Measurements from ENCODE around the gene CLPSL2.

CLPSL2 gene

DNA sequence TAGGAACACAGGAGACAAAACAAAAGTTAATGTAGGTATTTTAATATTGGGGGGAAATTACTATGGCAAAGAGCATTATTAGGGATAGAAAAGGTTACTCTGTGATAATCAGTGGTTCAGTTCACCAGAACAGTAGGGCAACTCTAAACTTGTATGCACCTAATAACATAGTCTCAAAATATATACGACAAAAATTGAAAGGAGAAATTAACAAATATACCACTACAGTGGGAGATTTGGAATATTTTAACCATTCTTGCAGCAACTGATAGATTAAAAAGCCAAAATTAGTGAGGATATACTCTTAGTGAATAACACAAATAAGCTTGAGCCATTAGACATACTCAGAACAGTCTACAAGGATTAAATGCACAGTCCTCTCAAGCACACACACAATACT lies 28.5 kb upstream of the CLPSL2 start:
- TF ChIP-seq, protein P1, sequence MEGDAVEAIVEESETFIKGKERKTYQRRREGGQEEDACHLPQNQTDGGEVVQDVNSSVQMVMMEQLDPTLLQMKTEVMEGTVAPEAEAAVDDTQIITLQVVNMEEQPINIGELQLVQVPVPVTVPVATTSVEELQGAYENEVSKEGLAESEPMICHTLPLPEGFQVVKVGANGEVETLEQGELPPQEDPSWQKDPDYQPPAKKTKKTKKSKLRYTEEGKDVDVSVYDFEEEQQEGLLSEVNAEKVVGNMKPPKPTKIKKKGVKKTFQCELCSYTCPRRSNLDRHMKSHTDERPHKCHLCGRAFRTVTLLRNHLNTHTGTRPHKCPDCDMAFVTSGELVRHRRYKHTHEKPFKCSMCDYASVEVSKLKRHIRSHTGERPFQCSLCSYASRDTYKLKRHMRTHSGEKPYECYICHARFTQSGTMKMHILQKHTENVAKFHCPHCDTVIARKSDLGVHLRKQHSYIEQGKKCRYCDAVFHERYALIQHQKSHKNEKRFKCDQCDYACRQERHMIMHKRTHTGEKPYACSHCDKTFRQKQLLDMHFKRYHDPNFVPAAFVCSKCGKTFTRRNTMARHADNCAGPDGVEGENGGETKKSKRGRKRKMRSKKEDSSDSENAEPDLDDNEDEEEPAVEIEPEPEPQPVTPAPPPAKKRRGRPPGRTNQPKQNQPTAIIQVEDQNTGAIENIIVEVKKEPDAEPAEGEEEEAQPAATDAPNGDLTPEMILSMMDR (conservative IDR thresholded peaks at IDR 0.05; ENCODE audit: low read length): no peak
- H3K4me3 ChIP-seq (ENCODE audit: low read length): no peak overlapping the region
- DNase-seq (ENCODE audit: low read depth): no peak

DNA sequence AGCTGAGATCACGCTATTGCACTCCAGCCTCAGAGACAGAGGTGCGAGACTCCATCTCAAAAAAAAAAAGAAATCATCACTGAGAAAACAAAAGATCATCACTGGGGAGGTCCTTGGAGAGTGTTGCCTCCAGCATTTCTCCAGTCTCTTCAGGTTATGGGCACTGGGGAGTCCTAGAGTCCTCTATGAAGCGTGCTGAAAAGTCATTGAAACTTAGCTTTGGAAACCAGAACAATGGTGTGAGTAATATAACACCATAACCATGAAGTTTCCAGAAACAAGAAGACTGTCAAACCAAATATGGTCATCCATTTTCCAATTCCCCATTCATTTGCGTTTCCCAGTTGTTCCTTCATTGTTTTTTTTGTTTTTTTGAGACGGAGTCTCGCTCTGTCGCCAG lies 25.8 kb upstream of the CLPSL2 start:
- H3K4me3 ChIP-seq (ENCODE audit: low read length): no peak overlapping the region
- TF ChIP-seq, protein P1 (conservative IDR thresholded peaks at IDR 0.05; ENCODE audit: low read length): no peak
- no peak for DNase-seq (ENCODE audit: low read depth)

DNA sequence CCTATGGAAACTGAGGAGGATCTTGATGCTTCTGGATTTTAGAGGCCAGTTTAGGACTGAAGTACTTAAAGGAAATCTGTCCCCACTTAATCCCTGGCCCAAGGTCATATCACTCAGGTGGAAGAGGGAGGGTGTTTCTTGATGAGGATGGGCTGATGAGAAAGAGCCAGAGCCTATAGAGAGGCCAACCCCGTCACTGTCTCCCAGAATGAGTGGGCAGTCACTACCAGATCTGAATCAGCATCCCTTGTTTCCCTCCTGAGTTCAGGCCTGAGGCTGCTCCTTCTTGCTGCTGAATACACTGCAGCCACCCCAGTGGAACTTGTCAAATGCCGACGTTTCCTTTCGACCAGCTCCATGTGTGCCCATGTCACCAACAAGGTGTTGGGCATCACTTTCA lies 24.8 kb upstream of the CLPSL2 start:
- H3K4me3 ChIP-seq (ENCODE audit: low read length): no peak overlapping the region
- no peak for DNase-seq (ENCODE audit: low read depth)
- TF ChIP-seq, protein P1 (conservative IDR thresholded peaks at IDR 0.05; ENCODE audit: low read length): no peak

DNA sequence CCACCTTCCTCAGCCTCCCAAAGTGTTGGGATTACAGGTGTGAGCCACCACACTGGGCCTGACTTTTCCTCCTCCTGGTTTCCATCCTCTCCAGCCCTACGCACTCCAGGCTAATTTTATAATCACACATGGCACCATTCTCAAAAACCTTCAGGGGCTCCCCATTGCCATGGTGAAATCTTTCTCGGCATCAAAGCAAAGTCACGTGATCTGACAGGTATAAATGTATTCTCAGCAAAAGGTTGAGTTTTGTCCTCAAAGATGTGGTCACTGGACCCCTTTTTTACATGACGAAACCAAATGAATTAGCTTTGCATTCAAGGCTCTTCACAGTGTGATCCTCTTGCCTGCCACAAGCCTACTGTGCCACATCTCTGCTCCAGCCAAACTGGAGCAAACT lies 24.1 kb upstream of the CLPSL2 start:
- no peak for DNase-seq (ENCODE audit: low read depth)
- TF ChIP-seq, protein P1 (conservative IDR thresholded peaks at IDR 0.05; ENCODE audit: low read length): no peak
- H3K4me3 ChIP-seq (ENCODE audit: low read length): no peak overlapping the region

DNA sequence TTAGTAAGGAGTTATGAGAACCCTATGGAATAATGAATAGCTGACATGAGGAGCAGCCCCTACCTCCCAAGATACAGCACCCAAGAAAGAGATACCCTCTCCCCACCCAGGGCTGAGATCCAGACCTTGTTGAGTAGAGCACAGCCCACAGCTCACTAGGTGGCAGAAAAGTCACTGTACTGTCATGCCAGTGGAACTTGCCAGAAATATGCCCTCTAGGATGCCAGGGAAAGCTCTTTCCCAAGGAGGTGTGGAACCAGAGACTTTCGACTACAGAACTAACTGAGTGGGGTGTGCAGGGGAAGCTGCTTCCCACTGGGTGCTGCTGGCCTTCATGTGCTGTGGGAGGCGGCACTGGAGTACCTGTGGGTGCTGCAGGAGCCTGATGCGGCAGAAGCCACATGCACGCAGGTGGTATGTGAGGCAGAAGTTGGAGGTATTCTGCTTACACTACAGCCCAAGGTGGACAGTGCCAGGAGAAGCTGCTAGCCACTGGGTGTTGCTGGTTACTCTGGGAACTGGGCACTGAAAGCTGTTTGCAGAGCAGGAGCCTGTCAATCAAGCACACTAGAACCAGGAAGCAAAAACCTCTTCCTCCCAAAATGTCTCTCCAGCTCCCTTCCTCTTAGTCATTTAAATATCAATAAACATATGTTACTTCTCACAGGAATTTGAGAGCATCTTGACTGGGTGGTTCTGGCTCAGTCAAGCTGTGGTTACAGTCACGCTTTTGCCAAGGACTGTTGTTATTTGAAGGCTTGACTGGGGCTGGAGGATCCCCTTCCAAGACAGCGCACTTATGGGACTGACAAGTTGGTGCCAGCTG lies 21.7 kb upstream of the CLPSL2 start:
- H3K4me3 ChIP-seq (ENCODE audit: low read length): no peak overlapping the region
- DNase-seq (ENCODE audit: low read depth): peak; percentile 13
- TF ChIP-seq, protein P1 (conservative IDR thresholded peaks at IDR 0.05; ENCODE audit: low read length): no peak

DNA sequence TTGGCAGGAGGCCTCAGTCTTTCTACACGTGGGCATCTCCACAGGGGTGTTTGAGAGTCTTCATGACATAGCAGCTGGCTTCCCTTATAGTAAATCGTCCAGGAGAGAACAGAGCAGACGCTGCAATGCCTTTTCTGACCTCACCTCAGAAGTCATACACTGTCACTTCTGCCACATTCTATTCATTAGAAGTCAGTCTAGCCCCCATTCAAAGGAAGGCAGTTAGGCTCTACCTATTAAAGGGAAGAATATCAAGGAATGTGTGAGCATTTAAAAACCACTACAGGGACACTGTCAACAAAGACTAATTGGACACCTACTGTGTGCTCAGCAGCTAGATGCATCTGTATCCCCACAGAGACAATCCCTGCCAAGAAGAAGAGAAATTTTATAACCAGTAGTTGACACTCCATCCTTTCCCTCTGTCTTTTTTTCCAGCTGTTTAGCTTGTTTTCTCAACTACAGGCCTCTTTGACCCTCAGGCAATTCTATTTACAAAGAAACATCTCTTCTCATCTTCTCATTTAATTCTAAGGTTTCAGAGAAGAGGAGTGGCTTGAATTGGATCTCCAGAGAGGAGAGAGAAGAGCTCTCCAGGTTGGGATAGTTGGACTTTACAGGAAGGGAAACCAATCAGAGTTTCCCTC lies 21.0 kb upstream of the CLPSL2 start:
- no peak overlapping the region for H3K4me3 ChIP-seq (ENCODE audit: low read length)
- DNase-seq (ENCODE audit: low read depth): no peak
- TF ChIP-seq, protein P1 (conservative IDR thresholded peaks at IDR 0.05; ENCODE audit: low read length): no peak
